ENCODE data around the gene TNFAIP8L1.
"Not testable (repeated sequence)": the region's sequence is repeated elsewhere in the genome, so short reads cannot be mapped to it uniquely, and the experiment has no call there.

The TNFAIP8L1 gene

GRCh38 chr19:4638828-4639530, at the start of gene TNFAIP8L1:
Gene TNFAIP8L1, plus strand, starts transcription at chr19:4639516. Its CDS starts 12,354 bp downstream, at chr19:4651870.
- peak; percentile 98 for DNase-seq

GRCh38 chr19:4589579-4590410, 49.5 kb upstream of the TNFAIP8L1 start:
- DNase-seq, result peak; percentile 68

GRCh38 chr19:4590559-4590958, 48.8 kb upstream of the TNFAIP8L1 start:
- no peak for DNase-seq

GRCh38 chr19:4591320-4591719, 48.0 kb upstream of the TNFAIP8L1 start:
- DNase-seq, result no peak

GRCh38 chr19:4592445-4592844, 46.9 kb upstream of the TNFAIP8L1 start:
- no peak for DNase-seq

- DNase-seq, result peak; percentile 59
Observed at GRCh38 chr19:4593409-4593851, 45.9 kb upstream of the TNFAIP8L1 start.

- no peak for DNase-seq
Observed at GRCh38 chr19:4594201-4594600, 45.1 kb upstream of the TNFAIP8L1 start.

- DNase-seq, result not testable (repeated sequence)
Observed at GRCh38 chr19:4595158-4595557, 44.2 kb upstream of the TNFAIP8L1 start.

GRCh38 chr19:4596033-4596904, 43.0 kb upstream of the TNFAIP8L1 start:
- no peak for DNase-seq

GRCh38 chr19:4597278-4597974, 41.9 kb upstream of the TNFAIP8L1 start:
- no peak for DNase-seq

- DNase-seq, result peak; percentile 87
Observed at GRCh38 chr19:4597975-4598671, 41.2 kb upstream of the TNFAIP8L1 start.

- no peak for DNase-seq
Observed at GRCh38 chr19:4598712-4599111, 40.6 kb upstream of the TNFAIP8L1 start.

GRCh38 chr19:4600082-4600481, 39.2 kb upstream of the TNFAIP8L1 start:
- DNase-seq, result no peak

GRCh38 chr19:4600893-4601292, 38.4 kb upstream of the TNFAIP8L1 start:
- no peak for DNase-seq

- no peak for DNase-seq
Observed at GRCh38 chr19:4602173-4602788, 37.0 kb upstream of the TNFAIP8L1 start.

GRCh38 chr19:4602915-4603314, 36.4 kb upstream of the TNFAIP8L1 start:
- DNase-seq, result no peak

GRCh38 chr19:4604912-4605311, 34.4 kb upstream of the TNFAIP8L1 start:
- no peak for DNase-seq

- DNase-seq, result no peak
Observed at GRCh38 chr19:4606181-4606580, 33.1 kb upstream of the TNFAIP8L1 start.

- peak; percentile 38 for DNase-seq
Observed at GRCh38 chr19:4606921-4607678, 32.2 kb upstream of the TNFAIP8L1 start.

GRCh38 chr19:4609878-4610511, 29.3 kb upstream of the TNFAIP8L1 start:
- DNase-seq, result peak; percentile 77

All from hematopoietic multipotent progenitor cell treated with erythropoietin and hydrocortisone succinate and interleukin-3 and kit ligand, for 4 days (in vitro differentiated cells).